Stimulated activated CD4-positive, alpha-beta T cell treated with anti-CD3 and anti-CD28 coated beads, Interleukin-2, amount 100 ng/mL, for 4 hours (primary cell): ENCODE measurements around the gene ATP8A2.
A peak's percentile ranks its signal among the peaks of the same experiment; 100 is the strongest.

Source experiments
- DNase-seq: peaks from one replicate; pipeline ENCODE4 v3.0.0-alpha.2; 2020; ENCODE audit warnings: low read depth

ATP8A2 gene

DNA sequence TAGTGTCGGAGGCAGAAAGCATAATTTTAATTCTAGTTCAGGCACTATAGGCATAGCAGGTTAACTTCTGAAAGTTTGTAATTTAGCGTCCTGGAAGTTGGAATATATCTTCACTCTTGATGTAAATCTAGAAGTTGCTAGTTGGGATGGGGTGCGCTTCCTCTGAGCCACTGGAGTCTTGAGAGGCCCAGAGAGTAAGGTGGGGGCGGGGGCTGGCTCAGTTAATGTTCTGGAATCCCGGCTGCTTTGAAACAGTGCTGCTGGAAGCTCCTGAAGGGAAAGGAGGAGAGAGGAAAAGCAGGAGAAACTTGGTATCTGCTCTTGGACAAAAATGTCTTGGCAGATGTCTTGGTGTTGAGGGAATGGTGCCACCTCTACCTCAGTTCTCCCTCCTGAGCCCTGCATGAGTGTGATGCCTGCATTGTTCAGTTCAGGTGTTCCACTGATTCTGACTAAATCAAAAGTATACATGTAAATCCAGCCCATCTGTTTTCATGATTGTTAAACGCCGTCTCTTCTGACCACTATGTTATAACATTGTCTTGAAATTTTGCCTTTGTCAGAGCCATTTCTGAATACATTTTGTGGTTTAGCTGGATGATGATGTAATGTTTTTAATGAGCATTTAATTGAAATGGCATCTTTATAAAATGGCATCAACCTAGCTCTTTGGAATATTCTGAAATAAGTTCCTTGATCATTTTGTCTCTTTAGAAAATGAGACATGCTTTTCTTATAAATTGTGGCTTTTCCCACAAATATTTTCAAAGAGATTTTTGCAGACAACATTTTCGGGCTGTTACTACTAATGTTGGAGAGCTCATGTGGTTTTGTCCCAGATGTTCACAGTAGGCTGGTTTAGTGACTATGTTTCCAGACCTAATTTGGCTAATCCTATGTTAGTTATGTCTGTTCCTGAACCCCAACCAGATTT is 477.3 kb downstream of the ATP8A2 start:
- no peak for DNase-seq

- no peak for DNase-seq
Measured at GRCh38 chr13:25857830-25858229, 486.1 kb downstream of the ATP8A2 start.

DNA sequence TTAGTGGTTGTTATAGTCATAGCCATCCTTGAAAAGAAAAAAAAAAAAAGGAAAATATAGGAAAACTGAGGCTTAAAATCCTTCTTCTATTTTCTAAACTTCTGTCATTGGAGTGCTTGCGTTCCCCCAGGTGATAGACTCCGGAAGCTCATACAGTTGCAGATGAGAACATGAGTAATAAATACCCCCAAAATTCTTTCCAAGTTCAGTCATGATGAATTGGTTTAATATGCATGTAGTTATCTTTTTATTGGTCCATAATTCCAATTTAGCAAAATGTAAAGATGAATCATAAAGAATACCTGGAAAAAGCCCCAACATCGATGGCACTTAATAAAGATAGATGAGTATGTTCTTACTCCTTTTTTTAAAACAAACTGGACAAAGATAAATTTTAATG is 487.8 kb downstream of the ATP8A2 start:
- DNase-seq, result no peak

- no peak for DNase-seq
Measured at GRCh38 chr13:25860265-25860664, 488.5 kb downstream of the ATP8A2 start.

DNA sequence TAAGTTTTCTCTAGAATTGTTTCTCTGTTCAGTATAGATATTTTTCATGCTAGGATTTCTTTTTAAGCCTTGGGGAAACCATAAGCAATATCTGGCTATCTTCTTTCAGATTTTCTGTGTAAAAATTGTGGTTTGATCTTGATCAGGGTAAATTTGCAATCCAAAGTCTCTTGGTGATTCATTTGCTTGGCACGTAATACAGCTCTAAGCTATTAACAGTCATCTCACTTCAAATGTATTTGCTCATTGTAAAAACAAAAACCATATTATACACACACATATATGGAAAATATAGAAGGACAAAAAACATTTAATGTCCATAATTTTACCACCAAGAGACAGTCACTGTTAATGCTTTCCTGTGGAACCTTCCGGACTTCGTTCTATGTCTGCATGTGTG is 489.1 kb downstream of the ATP8A2 start:
- DNase-seq, result no peak

DNA sequence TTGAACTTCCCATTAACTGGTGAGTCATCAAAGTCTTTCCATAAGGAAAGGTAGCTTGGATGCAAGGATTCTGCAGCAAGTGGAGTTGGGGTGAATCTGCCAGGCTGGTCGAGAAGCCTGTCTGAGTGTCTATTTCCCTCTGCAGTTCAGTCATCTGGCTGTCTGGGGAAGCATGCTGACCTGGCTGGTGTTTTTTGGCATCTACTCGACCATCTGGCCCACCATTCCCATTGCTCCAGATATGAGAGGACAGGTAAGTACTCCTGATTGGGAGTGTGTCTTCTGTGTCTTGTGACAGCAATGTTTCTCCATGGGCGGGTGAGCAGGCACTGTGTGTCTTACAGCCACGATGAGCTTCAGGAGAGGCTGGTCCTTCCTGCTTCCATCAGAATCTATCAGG is 490.4 kb downstream of the ATP8A2 start:
- DNase-seq, result no peak

- no peak for DNase-seq
Measured at GRCh38 chr13:25864116-25864515, 492.3 kb downstream of the ATP8A2 start.

GRCh38 chr13:25864936-25865335 is 493.2 kb downstream of the ATP8A2 start:
- no peak for DNase-seq

DNA sequence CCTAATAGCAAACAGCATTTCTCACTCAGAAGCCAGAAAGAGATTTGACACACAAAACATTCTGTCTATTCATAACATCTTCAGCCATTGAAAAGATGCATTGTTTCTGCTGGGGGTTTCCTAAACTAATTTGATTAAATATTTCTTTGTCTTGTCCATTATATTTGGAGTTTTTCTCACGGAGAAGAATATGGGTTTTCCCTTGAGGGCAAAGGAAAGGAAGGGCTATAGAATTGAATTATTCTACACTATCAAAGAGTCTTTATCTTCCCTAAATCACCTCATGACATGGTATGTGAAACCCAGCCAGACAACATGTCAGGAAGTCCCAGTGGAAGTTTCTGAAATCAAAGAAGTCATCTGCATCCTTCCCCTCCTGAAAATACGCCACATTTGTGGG is 493.6 kb downstream of the ATP8A2 start:
- DNase-seq, result no peak

DNA sequence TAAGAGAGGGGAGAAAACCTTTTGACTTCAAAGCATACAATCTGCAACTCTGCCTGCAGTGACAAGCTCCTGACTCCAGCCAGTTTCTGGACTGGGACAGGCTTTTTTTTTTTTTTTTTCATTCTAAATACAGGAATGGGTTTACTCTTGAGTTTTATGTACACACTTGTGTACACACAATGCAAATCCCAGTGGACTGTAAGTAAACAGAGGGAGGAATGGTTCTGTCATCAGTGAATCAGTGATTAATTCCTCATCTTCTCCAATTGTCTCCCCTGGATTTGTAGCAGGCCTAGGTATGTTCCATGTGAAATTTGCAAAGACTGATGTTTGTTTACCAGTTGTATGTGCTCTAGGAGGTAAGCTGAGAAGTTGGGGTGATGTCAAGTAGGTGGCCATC is 495.3 kb downstream of the ATP8A2 start:
- DNase-seq, result no peak

DNA sequence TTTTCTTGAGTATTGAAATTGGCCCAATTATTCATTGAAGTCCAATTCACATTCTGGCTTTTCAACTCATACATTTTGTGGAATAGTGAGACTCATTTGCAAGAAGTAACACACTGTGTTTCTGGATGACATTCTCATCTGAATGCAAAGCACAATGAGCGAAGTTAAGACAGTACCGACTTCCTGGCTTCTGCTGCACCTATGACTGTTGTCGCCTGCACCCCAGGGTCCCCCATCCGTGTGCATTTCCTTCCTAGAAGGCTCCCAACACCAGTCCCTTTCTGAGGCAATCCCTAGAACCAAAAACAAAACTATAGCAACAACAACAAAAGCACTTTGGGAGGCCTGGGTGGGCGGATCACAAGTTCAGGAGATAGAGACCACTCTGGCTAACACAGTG is 496.7 kb downstream of the ATP8A2 start:
- no peak for DNase-seq

DNA sequence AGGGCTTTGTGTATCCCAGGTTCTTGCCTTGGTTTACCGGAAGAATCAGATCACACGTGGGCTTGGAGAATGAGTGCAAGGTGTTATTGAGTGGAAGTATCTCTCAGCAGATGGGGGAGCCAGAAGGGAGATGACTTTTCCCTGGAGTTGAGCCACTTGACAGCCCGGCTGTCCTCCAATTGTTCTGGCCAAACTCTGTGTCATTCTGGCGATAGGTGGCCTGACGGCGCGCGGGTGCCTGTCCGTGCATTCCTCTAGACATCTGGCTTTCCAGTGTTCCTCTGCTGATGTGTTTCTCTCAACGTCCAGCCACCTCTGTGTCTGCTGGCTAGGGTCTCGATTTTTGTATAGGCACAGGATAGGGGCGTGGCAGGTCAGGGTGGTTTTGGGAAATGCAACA is 498.2 kb downstream of the ATP8A2 start:
- no peak for DNase-seq

GRCh38 chr13:25871389-25872125 is 499.8 kb downstream of the ATP8A2 start:
- DNase-seq, result no peak

DNA sequence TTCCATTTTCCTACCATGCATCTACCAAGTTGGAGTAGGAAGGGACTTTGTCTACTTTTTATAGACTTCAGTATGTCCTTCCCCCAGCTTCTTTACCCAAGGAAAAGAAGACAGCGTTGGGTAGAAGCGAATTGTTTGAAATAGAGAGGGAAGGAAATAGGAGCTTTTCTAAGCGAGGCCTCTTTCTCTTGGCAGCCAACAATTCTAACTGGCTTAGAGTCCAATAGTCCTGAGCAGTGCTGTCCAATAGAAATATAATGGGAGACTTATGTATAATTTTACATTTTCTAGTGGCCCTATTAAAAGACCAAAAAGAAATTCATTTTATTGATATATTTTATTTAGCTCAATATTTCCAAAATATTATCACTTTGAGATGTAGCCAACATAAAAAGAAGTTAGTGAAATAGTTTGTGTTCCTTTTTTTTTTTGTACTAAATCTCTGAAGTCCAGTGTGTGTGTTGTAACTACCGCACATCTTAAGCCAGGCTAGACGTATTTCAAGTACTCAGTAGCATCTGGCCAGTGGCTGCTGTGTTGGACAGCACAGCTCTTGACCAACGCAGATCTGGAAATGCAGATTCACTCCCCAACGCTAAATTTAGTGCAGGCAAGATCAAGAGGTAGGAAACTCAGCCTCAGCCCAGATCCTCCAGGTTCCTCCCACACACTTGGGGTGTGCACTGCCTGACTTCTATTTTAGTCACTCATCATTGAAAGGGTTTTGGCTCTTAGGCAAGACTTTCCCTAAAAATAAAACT is 500.9 kb downstream of the ATP8A2 start:
- DNase-seq, result peak; percentile 15

- DNase-seq, result no peak
Measured at GRCh38 chr13:25873242-25873612, 501.5 kb downstream of the ATP8A2 start.

DNA sequence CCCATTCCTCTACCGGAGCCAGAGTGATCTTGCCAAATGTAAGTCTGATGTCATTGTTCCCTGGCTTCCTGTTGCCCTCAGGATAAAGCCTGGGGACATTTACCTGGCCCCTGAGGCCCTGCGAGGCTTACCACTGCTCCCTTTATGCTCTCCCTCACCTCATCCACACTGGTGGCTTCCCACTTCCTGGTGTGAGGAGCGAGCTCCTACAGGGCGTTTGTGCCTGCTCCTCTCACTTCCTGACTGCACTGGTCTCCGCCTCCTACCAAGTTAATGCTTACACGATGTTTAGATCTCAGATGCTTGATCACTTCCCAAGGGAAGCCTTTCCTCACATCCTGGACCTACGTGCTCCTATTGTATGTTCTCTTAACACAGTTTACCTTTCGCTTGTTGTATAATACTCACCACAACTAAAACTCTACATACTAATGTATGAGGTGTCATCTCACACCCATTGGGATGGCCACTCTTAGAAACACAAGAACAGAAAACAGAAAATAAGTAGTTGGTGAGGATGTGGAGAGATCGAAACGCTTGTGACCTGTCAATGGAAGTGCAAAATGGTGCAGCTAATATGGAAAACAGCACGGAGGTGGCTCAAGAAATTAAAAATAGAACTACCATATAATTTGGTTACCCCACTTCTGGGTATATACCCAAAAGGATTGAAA is 502.4 kb downstream of the ATP8A2 start:
- DNase-seq, result no peak

GRCh38 chr13:25874907-25875306 is 503.1 kb downstream of the ATP8A2 start:
- peak; percentile 34 for DNase-seq

DNA sequence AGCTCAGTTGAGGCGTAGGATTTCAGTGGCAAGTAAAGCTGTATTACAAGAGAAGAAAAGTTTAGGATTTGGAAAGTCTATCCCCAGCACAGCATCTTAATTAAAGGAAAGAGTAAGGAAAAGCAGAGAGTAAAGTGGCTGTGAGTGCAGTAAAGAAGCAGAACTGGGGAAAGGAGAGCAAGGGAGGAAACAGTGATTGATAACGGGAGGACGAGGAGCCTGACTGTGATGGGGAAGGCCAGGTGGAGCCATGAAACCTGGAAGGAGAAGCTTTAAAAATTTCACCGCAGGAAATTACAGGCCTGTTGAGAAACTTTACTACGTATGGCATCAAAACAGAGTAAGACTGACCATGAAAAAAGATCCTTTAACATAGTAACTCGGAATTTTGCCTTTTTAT is 504.5 kb downstream of the ATP8A2 start:
- DNase-seq, result no peak

GRCh38 chr13:25879466-25879865 is 507.7 kb downstream of the ATP8A2 start:
- no peak for DNase-seq

DNA sequence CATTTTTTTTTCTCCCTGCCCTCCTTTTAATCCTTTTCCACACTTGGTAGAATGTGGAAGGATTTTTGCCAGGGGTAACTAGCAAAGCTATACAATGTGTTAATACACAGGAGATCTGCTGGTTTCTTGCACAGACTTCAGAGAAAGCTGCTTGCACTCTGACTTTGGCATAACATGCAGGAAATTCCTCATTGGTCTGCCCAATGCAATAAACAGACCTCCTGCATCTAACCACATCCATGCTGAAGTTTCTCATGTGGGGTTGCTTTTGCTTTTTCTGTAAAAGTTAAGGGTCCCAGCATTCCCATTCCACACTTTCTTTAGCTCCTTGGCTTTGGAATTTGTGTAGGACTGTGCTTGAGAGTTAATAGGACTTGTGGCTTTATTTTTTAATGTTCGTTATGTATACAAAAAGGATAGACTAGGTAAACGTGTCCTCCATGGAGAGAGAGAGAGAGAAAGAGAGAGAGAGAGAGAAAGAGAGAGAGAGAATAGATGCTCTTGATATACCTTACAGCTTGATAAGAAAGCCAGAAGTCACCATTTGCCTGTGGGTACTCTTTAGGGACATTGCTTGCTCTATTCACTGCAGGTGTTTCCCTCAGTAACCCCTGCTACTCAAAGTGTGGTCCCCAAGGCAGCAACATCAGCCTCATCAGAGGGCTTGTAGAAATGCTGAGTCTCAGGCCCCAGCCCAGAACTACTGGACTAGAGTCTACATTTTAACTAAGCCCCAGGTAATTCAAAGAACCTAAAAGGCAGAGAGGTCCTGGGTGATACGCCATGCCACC is 509.6 kb downstream of the ATP8A2 start:
- DNase-seq, result no peak

- DNase-seq, result no peak
Measured at GRCh38 chr13:25881971-25882451, 510.2 kb downstream of the ATP8A2 start.
